ENCODE measurements around the gene BLVRA. TPM values are rescaled to one million over a fixed set of nuclear protein-coding genes. Genes with fewer than 3 reads are reported as not detected.

BLVRA gene
- total RNA-seq, 1 donor from 2014 or later, result 21.2 TPM

DNA sequence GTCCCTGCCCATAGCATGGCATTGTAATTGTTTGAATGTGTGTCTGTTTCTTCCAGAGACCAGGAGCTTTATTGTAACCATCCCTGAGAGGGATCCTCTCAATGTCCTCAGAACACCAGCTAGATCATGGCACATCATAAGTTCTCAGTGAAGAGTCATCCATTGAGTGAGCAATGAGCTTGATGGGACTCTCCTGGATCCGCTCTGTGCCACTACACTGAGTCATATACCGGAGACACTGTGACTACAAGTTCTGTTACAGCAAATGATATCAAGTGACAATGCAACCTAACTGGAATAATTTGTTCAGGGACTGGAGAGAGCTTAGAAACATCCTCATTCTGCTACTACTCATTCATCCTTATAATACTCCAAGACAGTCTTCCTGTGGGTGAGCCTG lies 85.8 kb downstream of the BLVRA start:
- DNase-seq (ENCODE audit: extremely low spot score, unreplicated experiment), result no peak
- Mint-ChIP-seq H3K27me3 (ENCODE audit: unreplicated experiment) (peaks cover 14% of the 10 kb centered on the region), H3K4me1 (ENCODE audit: unreplicated experiment) (no peaks in the 10 kb centered on the region), H3K4me3 (ENCODE audit: unreplicated experiment) (no peak overlapping the region), H3K27ac (ENCODE audit: unreplicated experiment) (no peak overlapping the region), H3K9me3 (ENCODE audit: unreplicated experiment) (no peaks in the 10 kb centered on the region), H3K36me3 (ENCODE audit: unreplicated experiment) (no peaks in the 10 kb centered on the region)
- TF ChIP-seq, protein P1, sequence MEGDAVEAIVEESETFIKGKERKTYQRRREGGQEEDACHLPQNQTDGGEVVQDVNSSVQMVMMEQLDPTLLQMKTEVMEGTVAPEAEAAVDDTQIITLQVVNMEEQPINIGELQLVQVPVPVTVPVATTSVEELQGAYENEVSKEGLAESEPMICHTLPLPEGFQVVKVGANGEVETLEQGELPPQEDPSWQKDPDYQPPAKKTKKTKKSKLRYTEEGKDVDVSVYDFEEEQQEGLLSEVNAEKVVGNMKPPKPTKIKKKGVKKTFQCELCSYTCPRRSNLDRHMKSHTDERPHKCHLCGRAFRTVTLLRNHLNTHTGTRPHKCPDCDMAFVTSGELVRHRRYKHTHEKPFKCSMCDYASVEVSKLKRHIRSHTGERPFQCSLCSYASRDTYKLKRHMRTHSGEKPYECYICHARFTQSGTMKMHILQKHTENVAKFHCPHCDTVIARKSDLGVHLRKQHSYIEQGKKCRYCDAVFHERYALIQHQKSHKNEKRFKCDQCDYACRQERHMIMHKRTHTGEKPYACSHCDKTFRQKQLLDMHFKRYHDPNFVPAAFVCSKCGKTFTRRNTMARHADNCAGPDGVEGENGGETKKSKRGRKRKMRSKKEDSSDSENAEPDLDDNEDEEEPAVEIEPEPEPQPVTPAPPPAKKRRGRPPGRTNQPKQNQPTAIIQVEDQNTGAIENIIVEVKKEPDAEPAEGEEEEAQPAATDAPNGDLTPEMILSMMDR (IDR thresholded peaks at IDR 0.05), result no peak

DNA sequence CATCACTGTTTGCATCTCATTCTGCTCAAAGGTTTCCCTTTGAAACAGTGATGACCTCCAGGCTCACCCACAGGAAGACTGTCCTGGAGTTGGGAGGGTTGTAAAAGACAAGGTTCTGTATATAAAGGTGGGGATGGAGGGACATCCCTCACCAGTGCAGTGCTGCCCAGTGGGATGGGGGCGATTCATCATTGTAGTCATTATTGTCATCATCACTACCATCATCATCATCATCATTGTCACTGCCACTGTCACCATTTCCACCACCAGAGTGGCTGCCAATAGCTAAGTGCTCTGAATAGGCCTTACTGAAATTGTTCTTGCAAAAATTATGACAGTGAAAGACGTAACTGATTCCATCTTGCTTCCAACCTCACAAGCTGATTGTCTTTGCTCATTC lies 86.2 kb downstream of the BLVRA start:
- no peak overlapping the region for H3K4me3 Mint-ChIP-seq (ENCODE audit: unreplicated experiment)
- H3K9me3 Mint-ChIP-seq (ENCODE audit: unreplicated experiment), result no peaks in the 10 kb centered on the region
- H3K36me3 Mint-ChIP-seq (ENCODE audit: unreplicated experiment), result no peaks in the 10 kb centered on the region
- TF ChIP-seq, protein P1 (IDR thresholded peaks at IDR 0.05), result no peak
- peaks cover 14% of the 10 kb centered on the region for H3K27me3 Mint-ChIP-seq (ENCODE audit: unreplicated experiment)
- DNase-seq (ENCODE audit: extremely low spot score, unreplicated experiment), result no peak
- no peak overlapping the region for H3K27ac Mint-ChIP-seq (ENCODE audit: unreplicated experiment)
- H3K4me1 Mint-ChIP-seq (ENCODE audit: unreplicated experiment), result no peaks in the 10 kb centered on the region

GRCh38 chr7:43847496-43847895 lies 89.0 kb downstream of the BLVRA start:
- no peak for DNase-seq (ENCODE audit: extremely low spot score, unreplicated experiment)

GRCh38 chr7:43849047-43849446 lies 90.6 kb downstream of the BLVRA start:
- TF ChIP-seq, protein P1 (IDR thresholded peaks at IDR 0.05), result no peak
- no peak for DNase-seq (ENCODE audit: extremely low spot score, unreplicated experiment)
- H3K27ac Mint-ChIP-seq (ENCODE audit: unreplicated experiment), result no peak overlapping the region
- H3K9me3 Mint-ChIP-seq (ENCODE audit: unreplicated experiment), result no peaks in the 10 kb centered on the region
- H3K4me3 Mint-ChIP-seq (ENCODE audit: unreplicated experiment), result no peak overlapping the region
- peaks cover 17% of the 10 kb centered on the region for H3K27me3 Mint-ChIP-seq (ENCODE audit: unreplicated experiment)
- H3K4me1 Mint-ChIP-seq (ENCODE audit: unreplicated experiment), result no peaks in the 10 kb centered on the region
- no peaks in the 10 kb centered on the region for H3K36me3 Mint-ChIP-seq (ENCODE audit: unreplicated experiment)

More at GRCh38 chr7:43847496-43847895, 89.0 kb downstream of the BLVRA start:
- Mint-ChIP-seq H3K4me3 (ENCODE audit: unreplicated experiment) (no peak overlapping the region), H3K4me1 (ENCODE audit: unreplicated experiment) (no peaks in the 10 kb centered on the region), H3K27ac (ENCODE audit: unreplicated experiment) (no peak overlapping the region), H3K9me3 (ENCODE audit: unreplicated experiment) (no peaks in the 10 kb centered on the region), H3K36me3 (ENCODE audit: unreplicated experiment) (no peaks in the 10 kb centered on the region), H3K27me3 (ENCODE audit: unreplicated experiment) (peaks cover 19% of the 10 kb centered on the region)
- TF ChIP-seq, protein P1 (IDR thresholded peaks at IDR 0.05), result no peak

DNA sequence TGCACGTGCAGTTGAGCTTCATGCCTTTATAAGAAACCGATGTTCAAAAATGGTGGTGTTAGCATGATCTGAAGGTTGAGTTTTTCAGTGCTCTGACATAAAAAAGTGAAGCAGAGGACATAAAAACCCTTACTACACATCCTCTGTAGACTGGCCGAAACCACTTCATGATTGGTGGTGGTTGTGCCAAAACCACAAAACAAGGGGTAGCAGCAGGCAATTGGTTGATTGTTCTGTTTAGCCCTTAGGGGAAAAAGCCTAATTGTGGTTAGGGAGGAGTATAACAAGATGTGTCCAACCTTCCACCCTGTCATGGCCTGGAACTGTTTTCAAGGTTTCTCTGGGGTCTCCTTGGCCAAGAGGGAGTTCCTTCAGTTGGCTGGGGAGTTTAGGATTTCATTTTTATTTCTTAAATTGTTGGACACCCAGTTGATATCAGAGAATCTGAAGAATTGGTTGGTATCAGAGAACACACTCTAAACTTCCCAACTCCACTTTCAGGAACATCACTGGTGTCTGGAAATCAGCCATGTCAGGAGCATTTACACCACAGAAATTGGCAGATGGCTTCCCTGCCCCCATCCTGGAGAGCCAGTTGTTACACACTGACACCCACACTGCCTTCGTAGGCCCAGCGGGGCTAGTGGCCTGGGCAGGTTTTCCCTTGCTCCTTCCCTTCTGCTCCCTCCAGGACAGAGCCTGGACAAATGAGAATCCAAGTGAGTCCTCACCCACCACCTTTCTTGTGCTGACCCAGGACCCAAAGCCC lies 92.1 kb downstream of the BLVRA start:
- no peaks in the 10 kb centered on the region for H3K36me3 Mint-ChIP-seq (ENCODE audit: unreplicated experiment)
- no peak overlapping the region for H3K27ac Mint-ChIP-seq (ENCODE audit: unreplicated experiment)
- H3K27me3 Mint-ChIP-seq (ENCODE audit: unreplicated experiment), result peaks cover 14% of the 10 kb centered on the region
- DNase-seq (ENCODE audit: extremely low spot score, unreplicated experiment), result no peak
- H3K4me3 Mint-ChIP-seq (ENCODE audit: unreplicated experiment), result no peak overlapping the region
- H3K9me3 Mint-ChIP-seq (ENCODE audit: unreplicated experiment), result no peaks in the 10 kb centered on the region
- H3K4me1 Mint-ChIP-seq (ENCODE audit: unreplicated experiment), result no peaks in the 10 kb centered on the region
- TF ChIP-seq, protein P1 (IDR thresholded peaks at IDR 0.05), result no peak

Data from osteocyte (in vitro differentiated cells).